Erythroblast (primary cell): ENCODE measurements around the gene TRAPPC2.
"Not testable (repeated sequence)": the region's sequence is repeated elsewhere in the genome, so short reads cannot be mapped to it uniquely, and the experiment has no call there.

ENCODE experiments used
- GATA1 ChIP-seq: IDR thresholded peaks from 2 replicates; pipeline ENCODE4 v1.6.1; 2011; ENCODE audit warnings: low read depth, mild to moderate bottlenecking, control low read depth, low read length, moderate library complexity
- POLR2A ChIP-seq: IDR thresholded peaks from 2 replicates; pipeline ENCODE4 v1.6.1; 2011; ENCODE audit warnings: mild to moderate bottlenecking, low read length

GRCh38 chrX:13724878-13725277 is 9.5 kb downstream of the TRAPPC2 start:
- not testable (repeated sequence) for TF ChIP-seq POLR2A, GATA1
